ENCODE results near the gene BRIX1. TPM values are rescaled to one million over a fixed set of nuclear protein-coding genes. Genes with fewer than 3 reads are reported as not detected.
A peak's percentile ranks its signal among the peaks of the same experiment; 100 is the strongest.

BRIX1 gene
- total RNA-seq, 1 experiment from 2014 or later: 77.0 TPM

DNA sequence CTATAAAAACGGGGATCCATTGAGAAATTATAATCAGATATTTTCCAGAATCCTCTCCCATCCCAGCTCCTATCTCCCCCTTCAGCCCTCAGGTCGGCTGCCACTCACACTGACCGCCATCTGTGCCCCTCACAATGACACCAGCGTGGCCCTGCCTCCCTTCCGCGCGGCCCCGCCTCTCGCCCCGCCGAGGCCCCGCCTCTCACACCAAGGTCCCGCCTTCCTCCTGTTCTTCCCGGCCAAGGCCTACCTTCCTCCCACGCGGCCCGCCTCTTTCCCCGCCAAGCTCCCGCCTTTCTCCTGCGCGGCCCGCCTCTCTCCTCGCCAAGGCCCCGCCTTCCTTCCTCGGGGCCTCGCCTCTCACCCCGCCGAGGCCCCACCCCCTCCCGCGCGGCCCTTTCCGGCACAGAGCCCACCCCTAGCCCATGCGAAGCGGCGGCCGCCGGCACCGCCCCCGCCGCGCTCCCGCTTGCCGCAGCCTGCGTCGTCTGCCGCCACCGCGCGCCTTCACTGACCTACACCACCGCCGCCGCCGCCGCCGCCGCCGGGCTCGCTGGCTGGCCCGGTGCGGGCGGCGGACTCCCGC is 13.7 kb downstream of the BRIX1 start, which contains the start of gene DNAJC21:
TSS of gene DNAJC21 (plus strand) at position 426 of the 586 bp plus-strand sequence. CDS start 261 bp downstream, outside the sequence.
- Histone ChIP-seq H4K20me1 (ENCODE audit: control insufficient read depth, insufficient read depth, insufficient read length) (no peaks in the 10 kb centered on the region), H2AFZ (ENCODE audit: low read length) (no peak within 1 kb of the TSS), H4K8ac (replicated peaks; ENCODE audit: insufficient read length, low read depth, low read length) (no peak within 1 kb of the TSS), H4K5ac (ENCODE audit: insufficient read length, low read depth, low read length) (no peak within 1 kb of the TSS), H3K9me3 (ENCODE audit: control insufficient read depth, low read depth, low read length) (no peaks in the 10 kb centered on the region), H3K18ac (ENCODE audit: insufficient read length, low read depth, low read length) (peak within 1 kb of the TSS; percentile 33), H2BK15ac (ENCODE audit: low read depth, low read length) (no peak within 1 kb of the TSS), H4K91ac (ENCODE audit: insufficient read length, low read depth, low read length) (no peak within 1 kb of the TSS), H3K4me2 (ENCODE audit: insufficient read depth, insufficient read length, low read length) (peak within 1 kb of the TSS; percentile 67), H2AK5ac (ENCODE audit: insufficient read length, low read length) (no peak within 1 kb of the TSS), H2BK20ac (ENCODE audit: low read depth, low read length, poor library complexity, severe bottlenecking) (no peak within 1 kb of the TSS), H2BK12ac (ENCODE audit: insufficient read length, low read depth, low read length) (no peak within 1 kb of the TSS), H3K79me1 (ENCODE audit: insufficient read depth, low read depth, low read length, poor library complexity, severe bottlenecking) (peaks cover 10% of the 10 kb centered on the region), H3K4me1 (ENCODE audit: insufficient read depth, low read length) (no peaks in the 10 kb centered on the region; the same call in 1 of the 2 replicates), H3K4ac (ENCODE audit: low read depth, low read length) (no peak within 1 kb of the TSS), H3K79me2 (ENCODE audit: insufficient read depth, low read length) (peaks cover 10% of the 10 kb centered on the region; the same call in 1 of the 2 replicates), H3T11ph (ENCODE audit: low read length) (no peak within 1 kb of the TSS), H2BK5ac (ENCODE audit: insufficient read length, low read length) (no peak within 1 kb of the TSS), H3K27ac (ENCODE audit: insufficient read length, low read depth, low read length) (no peak within 1 kb of the TSS), H3K23me2 (ENCODE audit: insufficient read length, low read depth, low read length, poor library complexity, severe bottlenecking) (peaks cover 6% of the 10 kb centered on the region), H3K9ac (ENCODE audit: extremely low read depth, insufficient read length, low read length) (peak within 1 kb of the TSS; percentile 82), H3K27me3 (ENCODE audit: insufficient read depth, low read length) (no peaks in the 10 kb centered on the region), H3K23ac (ENCODE audit: insufficient read length, low read depth, low read length) (no peak within 1 kb of the TSS), H2BK120ac (ENCODE audit: low read depth, low read length, poor library complexity, severe bottlenecking) (no peak within 1 kb of the TSS), H3K56ac (ENCODE audit: insufficient read length, low read depth, low read length) (no peak within 1 kb of the TSS), H3K14ac (ENCODE audit: insufficient read depth, low read length) (peak within 1 kb of the TSS; percentile 78)
- H3K4me1 Mint-ChIP-seq: peaks cover 17 to 20% of the 10 kb centered on the region in 2 experiments
- no CpG with 5 or more reads among the region's 63 CpGs for WGBS (ENCODE audit: extremely low coverage, insufficient read length, low lambda C conversion rate)
- TF ChIP-seq, protein P1, sequence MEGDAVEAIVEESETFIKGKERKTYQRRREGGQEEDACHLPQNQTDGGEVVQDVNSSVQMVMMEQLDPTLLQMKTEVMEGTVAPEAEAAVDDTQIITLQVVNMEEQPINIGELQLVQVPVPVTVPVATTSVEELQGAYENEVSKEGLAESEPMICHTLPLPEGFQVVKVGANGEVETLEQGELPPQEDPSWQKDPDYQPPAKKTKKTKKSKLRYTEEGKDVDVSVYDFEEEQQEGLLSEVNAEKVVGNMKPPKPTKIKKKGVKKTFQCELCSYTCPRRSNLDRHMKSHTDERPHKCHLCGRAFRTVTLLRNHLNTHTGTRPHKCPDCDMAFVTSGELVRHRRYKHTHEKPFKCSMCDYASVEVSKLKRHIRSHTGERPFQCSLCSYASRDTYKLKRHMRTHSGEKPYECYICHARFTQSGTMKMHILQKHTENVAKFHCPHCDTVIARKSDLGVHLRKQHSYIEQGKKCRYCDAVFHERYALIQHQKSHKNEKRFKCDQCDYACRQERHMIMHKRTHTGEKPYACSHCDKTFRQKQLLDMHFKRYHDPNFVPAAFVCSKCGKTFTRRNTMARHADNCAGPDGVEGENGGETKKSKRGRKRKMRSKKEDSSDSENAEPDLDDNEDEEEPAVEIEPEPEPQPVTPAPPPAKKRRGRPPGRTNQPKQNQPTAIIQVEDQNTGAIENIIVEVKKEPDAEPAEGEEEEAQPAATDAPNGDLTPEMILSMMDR (conservative IDR thresholded peaks at IDR 0.05): no peak
- H3K9me3 Mint-ChIP-seq: no peaks in the 10 kb centered on the region; a peak in 1 of 5 replicates
- no peaks in the 10 kb centered on the region for H3K27me3 Mint-ChIP-seq (ENCODE audit: low read depth)
- peak within 1 kb of the TSS; percentile 98 to 99 for H3K4me3 Mint-ChIP-seq
- peak within 1 kb of the TSS; percentile 93 to 99 (median 96) for H3K27ac Mint-ChIP-seq
- peak; percentile 99 for DNase-seq
- H3K36me3 Mint-ChIP-seq (ENCODE audit: insufficient read depth in 1 of 3, low read depth in 3 of 3): peaks cover 15 to 43% (median 38%) of the 10 kb centered on the region in 3 experiments
